Epithelial cell of proximal tubule (primary cell): Measurements from ENCODE around the gene PADI1. TPM values are rescaled to one million over a fixed set of nuclear protein-coding genes. Genes with fewer than 3 reads are reported as not detected.

Experiments
- DNase-seq: peaks from one replicate; pipeline ENCODE4 v3.0.0-alpha.2; 2011; ENCODE audit warnings: low read depth
- H3K4me3 ChIP-seq: 2 replicates; pipeline ENCODE4 v1.5.1; 2011; ENCODE audit warnings: low read depth, mild to moderate bottlenecking, low read length
- CTCF ChIP-seq: conservative IDR thresholded peaks from 2 replicates; pipeline ENCODE4 v1.5.1; 2012; ENCODE audit warnings: low read depth, mild to moderate bottlenecking, low read length
- total RNA-seq: library from RNA; depleted of rRNA; stranded (reverse); fragments of >200 nt; gene quantifications from 2 replicates; pipeline ENCODE4 v1.2.3, GENCODE V29; 2015

Gene PADI1
- total RNA-seq, 1 donor from 2014 or later = 1.1 TPM

DNA sequence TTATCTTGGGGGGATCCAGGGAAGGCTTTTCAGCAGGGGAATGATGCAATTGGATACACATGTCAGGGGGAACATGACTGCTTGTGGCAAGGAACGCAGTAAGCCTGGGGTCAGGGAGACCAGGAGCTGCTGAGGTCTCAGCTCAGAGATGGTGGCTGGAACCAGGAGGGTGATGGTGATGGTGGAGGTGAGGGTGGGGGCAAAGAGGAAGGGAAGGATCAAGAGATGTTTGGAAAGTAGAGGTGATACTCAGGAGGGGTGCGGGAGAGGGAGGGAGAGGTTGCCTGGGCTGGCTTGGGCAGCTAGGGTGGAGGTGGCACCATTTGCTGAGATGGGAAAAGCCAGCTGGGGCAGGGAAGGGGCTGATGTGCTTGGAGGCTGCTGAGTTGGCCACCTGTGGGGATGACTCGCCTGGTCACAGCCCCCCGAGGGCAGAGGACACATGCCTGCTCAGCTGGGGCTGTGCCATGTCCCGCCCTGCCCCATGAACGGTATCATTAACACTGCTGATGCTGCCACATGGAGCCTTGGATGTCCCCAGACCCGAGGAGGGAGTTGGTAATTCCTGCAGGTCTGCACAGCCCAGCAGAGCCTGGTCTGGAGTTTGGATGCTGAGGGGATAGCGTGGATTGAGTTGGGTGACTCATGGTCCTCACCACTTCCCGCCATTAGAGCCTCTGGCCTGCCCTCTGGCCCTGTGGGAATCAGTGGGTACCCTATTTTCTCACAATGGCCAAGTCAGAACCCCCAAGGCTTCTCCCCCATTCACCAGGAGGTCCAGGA is 6.3 kb upstream of the PADI1 start:
- no peak for DNase-seq
- no peak for TF ChIP-seq CTCF

DNA sequence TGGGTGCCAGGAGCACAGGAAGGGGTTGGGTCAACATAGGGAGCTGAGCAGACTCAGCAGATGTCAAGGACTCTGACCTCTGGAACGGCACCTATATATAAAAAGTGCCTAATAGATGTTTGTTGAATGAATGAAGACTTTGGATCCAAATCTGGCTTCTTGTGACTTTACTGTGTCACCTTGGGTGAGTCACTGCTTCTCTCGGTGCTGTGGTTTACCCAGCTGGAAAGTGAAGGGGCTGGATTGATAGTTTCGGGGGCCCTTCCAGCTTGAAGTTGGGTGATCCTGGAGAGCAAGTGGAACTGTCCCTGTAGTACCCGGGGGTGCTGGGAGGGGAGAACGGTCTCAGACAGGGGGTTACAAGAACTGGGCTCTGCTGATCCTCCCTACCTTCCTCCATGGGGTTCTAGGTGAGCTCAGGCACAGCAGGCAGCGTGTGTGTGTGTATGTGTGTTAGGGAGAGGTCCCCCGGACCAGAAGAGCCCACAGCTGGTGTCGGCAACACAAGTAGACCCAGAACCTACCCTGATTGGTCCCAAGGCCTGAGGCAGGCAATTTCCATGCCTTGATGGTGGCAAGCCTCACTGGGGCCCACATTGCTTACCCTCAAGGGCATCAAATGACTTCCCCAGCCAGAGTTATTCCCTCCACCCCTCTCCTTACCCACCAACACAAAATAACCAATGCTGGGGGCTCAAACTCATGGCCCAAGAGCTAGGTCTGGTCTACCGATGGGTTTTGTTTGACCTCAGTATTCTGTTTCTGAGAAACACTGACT is 5.5 kb upstream of the PADI1 start:
- no peak for TF ChIP-seq CTCF
- H3K4me3 ChIP-seq = no peak overlapping the region
- no peak for DNase-seq

More for the DNA sequence above, 6.3 kb upstream of the PADI1 start:
- no peak overlapping the region for H3K4me3 ChIP-seq

DNA sequence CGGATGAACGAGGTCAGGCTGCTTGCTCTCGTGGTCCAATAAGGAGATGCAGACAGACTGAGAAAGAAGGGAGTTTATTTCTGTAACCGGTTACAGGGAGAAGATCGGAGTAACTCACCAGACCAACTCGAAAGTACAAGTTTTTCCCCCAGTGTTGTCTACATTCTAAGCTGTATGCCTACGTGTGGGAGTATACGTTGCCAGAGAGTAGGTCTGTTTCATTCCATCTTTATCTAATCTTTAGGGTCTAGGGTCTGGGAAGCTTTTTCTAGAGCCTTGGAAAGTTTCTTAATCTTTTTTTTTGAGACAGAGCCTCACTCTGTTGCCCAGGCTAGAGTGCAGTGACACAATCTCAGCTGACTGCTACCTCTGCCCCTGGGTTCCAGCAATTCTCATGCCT is 4.7 kb upstream of the PADI1 start:
- no peak for TF ChIP-seq CTCF
- H3K4me3 ChIP-seq = no peak overlapping the region
- no peak for DNase-seq

GRCh38 chr1:17200756-17201155 is 4.2 kb upstream of the PADI1 start:
- peak; percentile 93 for DNase-seq
- H3K4me3 ChIP-seq = no peak overlapping the region
- no peak for TF ChIP-seq CTCF

- no peak for TF ChIP-seq CTCF
- DNase-seq = no peak
- no peak overlapping the region for H3K4me3 ChIP-seq
Observed at GRCh38 chr1:17201201-17202021, 3.5 kb upstream of the PADI1 start.

DNA sequence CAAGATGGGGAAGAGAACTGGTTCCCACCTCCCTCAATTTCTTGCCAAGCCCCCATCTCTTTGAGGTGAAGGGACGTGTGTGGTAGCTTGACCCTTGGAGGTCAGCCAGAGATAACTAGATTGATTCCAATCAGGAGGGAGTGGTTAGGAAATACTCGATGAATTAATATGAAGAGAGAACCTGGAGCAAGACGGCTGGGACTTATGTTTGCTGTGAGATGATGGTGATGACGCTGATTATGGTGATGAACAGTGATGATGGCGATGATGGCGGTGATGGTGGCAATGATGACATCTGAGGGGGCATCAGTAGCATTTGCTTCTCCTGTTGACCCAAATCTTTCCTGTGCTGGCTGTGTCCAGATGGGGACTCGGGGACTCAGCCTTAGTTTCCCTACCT is 724 bp downstream of the PADI1 start:
- H3K4me3 ChIP-seq = no peak overlapping the region
- DNase-seq = no peak
- TF ChIP-seq CTCF = no peak
